ENCODE measurements around the gene CDC34.

Gene CDC34

GRCh38 chr19:507286-508203 is 24.0 kb upstream of the CDC34 start, which contains the start of gene TPGS1:
TSS of gene TPGS1 (plus strand) at chr19:507497. CDS start at chr19:507507, 10 bp downstream.
- Mint-ChIP-seq H3K36me3 (ENCODE audit: low read depth) (peaks cover 16% of the 10 kb centered on the region), H3K4me1 (ENCODE audit: low read depth) (peaks cover 37% of the 10 kb centered on the region), H3K9me3 (no peaks in the 10 kb centered on the region), H3K27me3 (ENCODE audit: low read depth) (no peaks in the 10 kb centered on the region), H3K4me3 (peak within 1 kb of the TSS; percentile 89), H3K27ac (peak within 1 kb of the TSS; percentile 100)
- DNase-seq (ENCODE audit: low spot score) = peak; percentile 86

DNA sequence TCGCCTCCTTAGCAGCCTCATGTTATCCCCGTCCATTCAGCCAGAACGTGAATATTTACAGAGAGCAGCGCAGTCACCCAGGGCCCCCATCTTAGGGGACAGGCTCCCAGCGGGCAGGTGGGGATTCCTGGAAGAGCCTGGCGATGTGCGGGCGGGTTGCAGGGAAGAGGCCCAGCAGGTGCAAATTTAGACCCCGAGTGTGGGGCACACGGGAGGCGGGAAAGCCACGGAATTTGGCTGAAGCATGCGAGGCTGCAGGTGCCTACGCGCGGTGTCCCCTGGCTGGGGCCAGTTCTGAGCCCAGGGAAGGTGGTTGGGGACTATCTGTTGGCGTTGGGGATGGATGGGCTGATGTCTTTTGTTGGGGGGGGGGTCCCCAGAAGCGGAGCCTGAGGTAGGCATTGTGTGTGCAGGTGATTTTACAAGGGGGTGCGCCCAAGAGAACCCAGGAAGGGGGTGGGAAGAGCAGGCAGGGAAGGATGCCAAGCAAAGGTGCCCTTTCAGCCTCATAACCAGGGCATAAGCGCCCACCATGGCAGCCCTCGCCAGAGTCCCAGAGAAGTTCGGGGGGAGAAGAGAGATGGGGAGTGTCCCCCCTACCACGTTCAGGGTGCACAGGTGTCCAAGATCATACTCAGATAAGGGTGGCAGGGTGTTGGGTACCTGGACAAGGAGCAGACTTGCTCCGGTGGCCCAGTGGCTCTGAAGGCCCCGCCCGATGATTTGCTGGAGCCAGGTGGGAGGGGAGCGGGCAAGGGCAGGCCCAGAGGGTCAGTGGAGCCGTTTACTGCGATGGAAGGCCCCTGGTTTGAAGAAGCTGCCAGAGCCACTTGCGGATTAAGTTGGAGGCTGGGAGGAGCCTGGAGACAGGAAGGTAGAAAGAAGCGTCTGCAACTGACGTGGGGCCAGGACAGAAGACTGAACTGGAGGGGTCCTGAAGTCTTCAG is 23.1 kb upstream of the CDC34 start:
- H3K27ac Mint-ChIP-seq = peak overlapping the region; percentile 80
- peaks cover 16% of the 10 kb centered on the region for H3K36me3 Mint-ChIP-seq (ENCODE audit: low read depth)
- peaks cover 35% of the 10 kb centered on the region for H3K4me1 Mint-ChIP-seq (ENCODE audit: low read depth)

GRCh38 chr19:510606-511100 is 20.9 kb upstream of the CDC34 start:
- no peaks in the 10 kb centered on the region for H3K27me3 Mint-ChIP-seq (ENCODE audit: low read depth)
- H3K4me3 Mint-ChIP-seq = peak overlapping the region; percentile 86
- H3K27ac Mint-ChIP-seq = peak overlapping the region; percentile 97
- peaks cover 25% of the 10 kb centered on the region for H3K36me3 Mint-ChIP-seq (ENCODE audit: low read depth)
- no peaks in the 10 kb centered on the region for H3K9me3 Mint-ChIP-seq
- DNase-seq (ENCODE audit: low spot score) = peak; percentile 92
- peaks cover 35% of the 10 kb centered on the region for H3K4me1 Mint-ChIP-seq (ENCODE audit: low read depth)

More for the DNA sequence above, 23.1 kb upstream of the CDC34 start:
- H3K27me3 Mint-ChIP-seq (ENCODE audit: low read depth) = no peaks in the 10 kb centered on the region
- DNase-seq (ENCODE audit: low spot score) = no peak
- peak overlapping the region; percentile 89 for H3K4me3 Mint-ChIP-seq
- no peaks in the 10 kb centered on the region for H3K9me3 Mint-ChIP-seq

- H3K9me3 Mint-ChIP-seq = no peaks in the 10 kb centered on the region
- peak overlapping the region; percentile 97 for H3K27ac Mint-ChIP-seq
- H3K4me3 Mint-ChIP-seq = peak overlapping the region; percentile 86
- no peaks in the 10 kb centered on the region for H3K27me3 Mint-ChIP-seq (ENCODE audit: low read depth)
- peaks cover 32% of the 10 kb centered on the region for H3K4me1 Mint-ChIP-seq (ENCODE audit: low read depth)
- peak; percentile 75 for DNase-seq (ENCODE audit: low spot score)
- peaks cover 25% of the 10 kb centered on the region for H3K36me3 Mint-ChIP-seq (ENCODE audit: low read depth)
Observed at GRCh38 chr19:511101-511851, 20.3 kb upstream of the CDC34 start.

- H3K27ac Mint-ChIP-seq = peak overlapping the region; percentile 97
- no peaks in the 10 kb centered on the region for H3K27me3 Mint-ChIP-seq (ENCODE audit: low read depth)
- H3K36me3 Mint-ChIP-seq (ENCODE audit: low read depth) = peaks cover 25% of the 10 kb centered on the region
- peaks cover 35% of the 10 kb centered on the region for H3K4me1 Mint-ChIP-seq (ENCODE audit: low read depth)
- H3K4me3 Mint-ChIP-seq = no peak overlapping the region
- DNase-seq (ENCODE audit: low spot score) = no peak
- no peaks in the 10 kb centered on the region for H3K9me3 Mint-ChIP-seq
Observed at GRCh38 chr19:512547-513365, 18.8 kb upstream of the CDC34 start.

GRCh38 chr19:513368-514165 is 18.0 kb upstream of the CDC34 start:
- peaks cover 21% of the 10 kb centered on the region for H3K36me3 Mint-ChIP-seq (ENCODE audit: low read depth)
- no peaks in the 10 kb centered on the region for H3K9me3 Mint-ChIP-seq
- DNase-seq (ENCODE audit: low spot score) = no peak
- H3K27ac Mint-ChIP-seq = no peak overlapping the region
- no peak overlapping the region for H3K4me3 Mint-ChIP-seq
- H3K4me1 Mint-ChIP-seq (ENCODE audit: low read depth) = peaks cover 30% of the 10 kb centered on the region
- no peaks in the 10 kb centered on the region for H3K27me3 Mint-ChIP-seq (ENCODE audit: low read depth)

- Mint-ChIP-seq H3K4me1 (ENCODE audit: low read depth) (peaks cover 24% of the 10 kb centered on the region), H3K4me3 (no peak overlapping the region), H3K27me3 (ENCODE audit: low read depth) (no peaks in the 10 kb centered on the region), H3K36me3 (ENCODE audit: low read depth) (peaks cover 17% of the 10 kb centered on the region), H3K27ac (no peak overlapping the region), H3K9me3 (no peaks in the 10 kb centered on the region)
- no peak for DNase-seq (ENCODE audit: low spot score)
Observed at GRCh38 chr19:514166-514663, 17.3 kb upstream of the CDC34 start.

GRCh38 chr19:517721-518597 is 13.6 kb upstream of the CDC34 start:
- Mint-ChIP-seq H3K4me1 (ENCODE audit: low read depth) (peaks cover 7% of the 10 kb centered on the region), H3K9me3 (no peaks in the 10 kb centered on the region), H3K27me3 (ENCODE audit: low read depth) (no peaks in the 10 kb centered on the region), H3K27ac (no peak overlapping the region), H3K4me3 (no peak overlapping the region), H3K36me3 (ENCODE audit: low read depth) (peaks cover 11% of the 10 kb centered on the region)
- DNase-seq (ENCODE audit: low spot score) = no peak

DNA sequence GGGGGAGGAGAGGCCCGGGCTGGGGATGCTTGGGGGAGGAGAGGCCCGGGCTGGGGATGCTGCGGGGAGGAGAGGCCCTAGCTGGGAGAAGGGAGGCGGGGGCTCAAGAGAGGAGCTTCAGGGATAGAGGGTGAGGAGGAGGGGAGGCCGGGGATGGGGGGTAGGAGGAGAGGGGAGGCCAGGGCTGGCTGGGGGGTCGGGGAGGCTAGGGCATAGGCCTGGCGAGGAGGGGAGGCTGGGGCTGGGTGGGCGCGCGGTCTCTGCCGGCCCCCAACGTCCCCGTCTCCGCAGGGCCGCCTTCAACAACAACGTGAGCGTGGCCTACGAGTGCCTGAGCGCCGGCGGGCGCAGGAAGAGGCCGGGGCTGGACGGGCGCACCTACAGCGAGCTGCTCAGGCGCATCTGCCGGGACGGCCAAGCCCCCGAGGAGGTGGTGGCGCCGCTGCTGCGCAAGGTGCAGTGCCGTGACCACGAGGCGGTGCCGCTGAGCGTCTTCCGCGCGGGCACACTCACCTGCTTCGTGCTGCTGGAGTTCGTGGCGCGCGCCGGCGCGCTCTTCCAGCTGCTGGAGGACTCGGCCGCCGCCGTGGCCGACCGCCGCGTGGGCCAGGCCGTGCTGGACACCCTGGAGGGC is 12.8 kb upstream of the CDC34 start:
- DNase-seq (ENCODE audit: low spot score) = no peak
- Mint-ChIP-seq H3K36me3 (ENCODE audit: low read depth) (peaks cover 10% of the 10 kb centered on the region), H3K27ac (no peak overlapping the region), H3K9me3 (no peaks in the 10 kb centered on the region), H3K4me3 (no peak overlapping the region), H3K4me1 (ENCODE audit: low read depth) (peaks cover 7% of the 10 kb centered on the region), H3K27me3 (ENCODE audit: low read depth) (no peaks in the 10 kb centered on the region)

DNA sequence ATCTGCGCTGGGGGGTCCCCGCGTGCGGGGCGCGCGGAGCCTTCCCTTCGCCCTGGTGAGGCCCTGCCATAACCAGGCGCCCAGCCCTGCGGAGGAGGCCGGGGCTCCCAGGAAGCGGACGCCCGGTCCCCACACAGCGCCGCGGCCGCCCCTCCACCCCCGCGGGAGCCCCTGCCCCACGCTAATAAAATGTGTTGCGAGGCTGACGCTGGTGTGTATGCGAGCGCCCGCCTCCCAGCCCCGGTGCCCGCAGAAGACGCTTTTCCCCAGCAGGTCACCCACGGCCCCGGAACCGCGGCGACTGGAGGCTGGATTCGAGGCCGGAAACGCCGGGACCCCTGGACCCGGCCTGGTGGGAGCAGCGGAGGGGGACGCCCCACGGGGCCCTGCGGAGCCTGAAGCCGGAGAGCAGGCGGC is 12.1 kb upstream of the CDC34 start:
- H3K27me3 Mint-ChIP-seq (ENCODE audit: low read depth) = no peaks in the 10 kb centered on the region
- no peaks in the 10 kb centered on the region for H3K9me3 Mint-ChIP-seq
- peaks cover 4% of the 10 kb centered on the region for H3K4me1 Mint-ChIP-seq (ENCODE audit: low read depth)
- peaks cover 3% of the 10 kb centered on the region for H3K36me3 Mint-ChIP-seq (ENCODE audit: low read depth)
- no peak overlapping the region for H3K4me3 Mint-ChIP-seq
- no peak overlapping the region for H3K27ac Mint-ChIP-seq
- no peak for DNase-seq (ENCODE audit: low spot score)

DNA sequence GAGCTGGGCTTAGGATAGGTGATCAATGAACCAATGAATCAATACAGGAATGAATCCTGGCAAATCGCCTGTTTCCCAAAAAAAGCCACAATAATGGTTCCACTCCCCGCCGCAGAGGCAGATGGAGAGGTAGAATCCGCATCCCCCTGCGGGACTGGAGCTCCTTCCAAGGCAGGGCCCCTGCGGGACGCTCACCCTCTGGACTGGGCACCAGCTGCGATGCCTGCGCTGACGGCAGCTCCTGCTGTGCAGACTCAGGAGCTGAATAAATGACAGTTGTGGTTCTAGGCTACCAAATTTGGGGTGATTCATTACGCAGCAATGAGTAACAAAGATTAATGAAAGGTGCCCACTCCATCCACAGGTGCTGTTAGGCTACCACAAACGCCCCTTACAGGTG is 8.8 kb upstream of the CDC34 start:
- DNase-seq (ENCODE audit: low spot score) = no peak
- Mint-ChIP-seq H3K27ac (no peak overlapping the region), H3K36me3 (ENCODE audit: low read depth) (peaks cover 3% of the 10 kb centered on the region), H3K4me3 (no peak overlapping the region), H3K4me1 (ENCODE audit: low read depth) (peaks cover 1% of the 10 kb centered on the region), H3K9me3 (no peaks in the 10 kb centered on the region), H3K27me3 (ENCODE audit: low read depth) (peaks cover 6% of the 10 kb centered on the region)
